Measurements from ENCODE around the gene MAD1L1. TPM values are rescaled to one million over a fixed set of nuclear protein-coding genes. Genes with fewer than 3 reads are reported as not detected.
"Not testable (repeated sequence)": the region's sequence is repeated elsewhere in the genome, so short reads cannot be mapped to it uniquely, and the experiment has no call there.

Gene MAD1L1
- total and polyA plus RNA-seq, 2 of the 13 experiments (the other 11 are each of a cell fraction or from before 2014, with no cell fraction given), result 17.4 to 64.7 TPM

GRCh38 chr7:1824151-1824881, 408.4 kb downstream of the MAD1L1 start:
- H3K4me3 ChIP-seq (replicated peaks in 1 of 3; ENCODE audit: insufficient read depth in 1 of 3, low read depth in 2 of 3, low read length in 3 of 3); BruUV-seq (replicated peaks); H3K36me3 ChIP-seq (replicated peaks in 1 of 2; ENCODE audit: control insufficient read depth in 1 of 2, insufficient read depth in 2 of 2, low read length in 2 of 2); H3K79me2 ChIP-seq (ENCODE audit: insufficient read depth, low read length); H2AFZ ChIP-seq (ENCODE audit: low read length); H3K4me1 ChIP-seq (ENCODE audit: insufficient read depth, low read length); in situ Hi-C loops (cut with HindIII; ENCODE audit: extremely low pct_ligation_motif_present, low pct_unique_long_range_greater_than_20kb); H3K27ac ChIP-seq (ENCODE audit: extremely low read length, insufficient read depth, low read length); DNase-seq (ENCODE audit: low spot score); H3K27me3 ChIP-seq (ENCODE audit: control insufficient read depth in 1 of 2, insufficient read depth in 2 of 2, low read length in 2 of 2); CTCF ChIA-PET (ENCODE audit: low intra/inter-chr PET ratio, low total read pairs); H4K20me1 ChIP-seq (ENCODE audit: insufficient read depth, low read length); ATAC-seq; H3K9me3 ChIP-seq (ENCODE audit: low read length); intact Hi-C loops (cut with micrococcal nuclease; ENCODE audit: unreplicated experiment); POLR2A ChIA-PET; FAIRE-seq; H3K9ac ChIP-seq (ENCODE audit: insufficient read depth, low read depth, low read length); H3K4me2 ChIP-seq (ENCODE audit: low read depth, low read length): not testable (repeated sequence)
- 97% methylated on average over 25 of the region's 35 CpGs for WGBS (ENCODE audit: low lambda C conversion rate)

DNA sequence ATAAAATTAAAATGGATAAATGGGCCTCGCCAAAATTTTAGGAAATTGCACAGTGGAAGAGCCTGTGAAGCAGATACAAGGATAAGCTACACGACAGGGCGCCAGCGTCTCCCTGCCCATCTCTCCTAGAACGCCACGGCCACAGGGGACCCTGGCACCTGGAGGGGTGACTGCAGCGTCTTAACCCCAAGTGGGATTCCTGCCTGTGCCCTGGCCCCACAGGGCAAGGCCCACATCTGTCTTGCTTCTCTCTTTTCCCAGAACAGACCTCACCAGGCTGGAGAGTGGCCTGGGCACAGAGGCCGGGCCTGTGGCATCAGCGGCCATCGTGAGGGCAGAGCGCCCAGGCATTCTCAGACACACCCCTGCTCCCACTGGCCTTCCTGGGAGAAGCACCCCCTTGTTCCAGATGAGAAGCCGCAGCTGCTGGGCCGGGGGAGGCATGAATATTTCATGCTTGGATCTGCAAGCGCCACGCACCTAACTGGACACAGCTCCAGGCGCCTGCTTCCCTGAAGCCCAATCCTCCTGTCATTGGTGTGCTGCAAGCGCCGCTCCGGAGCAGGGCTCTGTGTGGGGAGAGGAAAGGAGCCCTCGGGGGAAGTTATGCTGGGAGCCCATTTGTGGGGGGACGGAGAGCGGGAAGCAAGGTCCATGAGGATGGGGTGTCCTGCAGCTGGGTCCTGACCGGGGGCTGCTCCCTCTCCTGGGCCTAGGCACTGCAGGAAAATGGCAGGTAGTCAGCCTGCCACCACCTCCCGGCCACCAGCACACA, 409.2 kb downstream of the MAD1L1 start:
- Histone ChIP-seq H3K79me2 (ENCODE audit: insufficient read depth, low read length) (no peaks in the 10 kb centered on the region), H4K20me1 (ENCODE audit: insufficient read depth, low read length) (no peaks in the 10 kb centered on the region), H3K36me3 (replicated peaks in 1 of 2; ENCODE audit: control insufficient read depth in 1 of 2, insufficient read depth in 2 of 2, low read length in 2 of 2) (no peaks in the 10 kb centered on the region), H3K9ac (ENCODE audit: insufficient read depth, low read depth, low read length) (no peak overlapping the region), H3K4me2 (ENCODE audit: low read depth, low read length) (no peak overlapping the region), H3K9me3 (ENCODE audit: low read length) (no peaks in the 10 kb centered on the region), H3K4me3 (replicated peaks in 1 of 3; ENCODE audit: insufficient read depth in 1 of 3, low read depth in 2 of 3, low read length in 3 of 3) (no peak overlapping the region), H2AFZ (ENCODE audit: low read length) (no peak overlapping the region), H3K27ac (ENCODE audit: extremely low read length, insufficient read depth, low read length) (no peak overlapping the region), H3K27me3 (ENCODE audit: control insufficient read depth in 1 of 2, insufficient read depth in 2 of 2, low read length in 2 of 2) (no peaks in the 10 kb centered on the region), H3K4me1 (ENCODE audit: insufficient read depth, low read length) (peaks cover 5% of the 10 kb centered on the region)
- ChIA-PET CTCF (ENCODE audit: low intra/inter-chr PET ratio, low total read pairs) (no interaction called here), POLR2A (no interaction called here)
- DNase-seq (ENCODE audit: low spot score), result no peak
- intact Hi-C loops (cut with micrococcal nuclease; ENCODE audit: unreplicated experiment) (no loop called here), in situ Hi-C loops (cut with HindIII; ENCODE audit: extremely low pct_ligation_motif_present, low pct_unique_long_range_greater_than_20kb) (no loop called here)
- ATAC-seq, result no peak
- no peak for FAIRE-seq
- 96% methylated on average over 18 of the region's 24 CpGs for WGBS (ENCODE audit: low lambda C conversion rate)
- TF ChIP-seq, protein P1, sequence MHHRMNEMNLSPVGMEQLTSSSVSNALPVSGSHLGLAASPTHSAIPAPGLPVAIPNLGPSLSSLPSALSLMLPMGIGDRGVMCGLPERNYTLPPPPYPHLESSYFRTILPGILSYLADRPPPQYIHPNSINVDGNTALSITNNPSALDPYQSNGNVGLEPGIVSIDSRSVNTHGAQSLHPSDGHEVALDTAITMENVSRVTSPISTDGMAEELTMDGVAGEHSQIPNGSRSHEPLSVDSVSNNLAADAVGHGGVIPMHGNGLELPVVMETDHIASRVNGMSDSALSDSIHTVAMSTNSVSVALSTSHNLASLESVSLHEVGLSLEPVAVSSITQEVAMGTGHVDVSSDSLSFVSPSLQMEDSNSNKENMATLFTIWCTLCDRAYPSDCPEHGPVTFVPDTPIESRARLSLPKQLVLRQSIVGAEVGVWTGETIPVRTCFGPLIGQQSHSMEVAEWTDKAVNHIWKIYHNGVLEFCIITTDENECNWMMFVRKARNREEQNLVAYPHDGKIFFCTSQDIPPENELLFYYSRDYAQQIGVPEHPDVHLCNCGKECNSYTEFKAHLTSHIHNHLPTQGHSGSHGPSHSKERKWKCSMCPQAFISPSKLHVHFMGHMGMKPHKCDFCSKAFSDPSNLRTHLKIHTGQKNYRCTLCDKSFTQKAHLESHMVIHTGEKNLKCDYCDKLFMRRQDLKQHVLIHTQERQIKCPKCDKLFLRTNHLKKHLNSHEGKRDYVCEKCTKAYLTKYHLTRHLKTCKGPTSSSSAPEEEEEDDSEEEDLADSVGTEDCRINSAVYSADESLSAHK (CRISPR knock-in tag; IDR thresholded peaks at IDR 0.05; ENCODE audit: borderline replicate concordance), result no peak
- TF ChIP-seq, protein P2, sequence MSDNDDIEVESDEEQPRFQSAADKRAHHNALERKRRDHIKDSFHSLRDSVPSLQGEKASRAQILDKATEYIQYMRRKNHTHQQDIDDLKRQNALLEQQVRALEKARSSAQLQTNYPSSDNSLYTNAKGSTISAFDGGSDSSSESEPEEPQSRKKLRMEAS (IDR thresholded peaks at IDR 0.05), result no peak
- no TSS peak for BruUV-seq (replicated peaks)

Measured in HepG2 (cell line).